ENCODE data around the gene SIAE.

SIAE gene

DNA sequence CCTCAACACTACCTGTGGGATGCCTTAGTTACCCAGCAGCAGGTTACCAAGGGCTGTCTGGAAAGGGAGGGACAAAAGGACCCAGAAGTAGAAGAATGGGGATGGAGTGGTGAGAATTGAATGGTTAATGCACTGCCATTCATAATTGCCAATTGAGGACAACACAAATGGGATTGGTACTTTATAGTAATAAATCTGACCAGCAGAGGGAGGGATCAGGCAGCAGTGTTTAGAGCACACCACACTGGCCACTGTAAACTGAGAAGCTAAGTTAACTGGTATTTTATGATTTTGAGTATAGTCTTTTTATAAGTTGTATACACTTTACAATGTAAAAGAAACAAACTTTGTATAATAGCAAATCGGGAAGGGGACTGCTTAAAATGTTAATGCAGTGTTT lies 40.2 kb downstream of the SIAE start:
- peak; percentile 88 for ATAC-seq
- TF ChIP-seq, protein P1, sequence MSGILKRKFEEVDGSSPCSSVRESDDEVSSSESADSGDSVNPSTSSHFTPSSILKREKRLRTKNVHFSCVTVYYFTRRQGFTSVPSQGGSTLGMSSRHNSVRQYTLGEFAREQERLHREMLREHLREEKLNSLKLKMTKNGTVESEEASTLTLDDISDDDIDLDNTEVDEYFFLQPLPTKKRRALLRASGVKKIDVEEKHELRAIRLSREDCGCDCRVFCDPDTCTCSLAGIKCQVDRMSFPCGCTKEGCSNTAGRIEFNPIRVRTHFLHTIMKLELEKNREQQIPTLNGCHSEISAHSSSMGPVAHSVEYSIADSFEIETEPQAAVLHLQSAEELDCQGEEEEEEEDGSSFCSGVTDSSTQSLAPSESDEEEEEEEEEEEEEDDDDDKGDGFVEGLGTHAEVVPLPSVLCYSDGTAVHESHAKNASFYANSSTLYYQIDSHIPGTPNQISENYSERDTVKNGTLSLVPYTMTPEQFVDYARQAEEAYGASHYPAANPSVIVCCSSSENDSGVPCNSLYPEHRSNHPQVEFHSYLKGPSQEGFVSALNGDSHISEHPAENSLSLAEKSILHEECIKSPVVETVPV (CRISPR knock-in tag; IDR thresholded peaks at IDR 0.05), result no peak
- no peak for TF ChIP-seq CSDC2 (CRISPR knock-in tag; IDR thresholded peaks at IDR 0.05)
- TF ChIP-seq TOX (CRISPR knock-in tag; IDR thresholded peaks at IDR 0.05; ENCODE audit: borderline replicate concordance), result no peak
- TF ChIP-seq TCF4 (CRISPR knock-in tag; IDR thresholded peaks at IDR 0.05; ENCODE audit: borderline replicate concordance), result no peak
- TF ChIP-seq, protein P2, sequence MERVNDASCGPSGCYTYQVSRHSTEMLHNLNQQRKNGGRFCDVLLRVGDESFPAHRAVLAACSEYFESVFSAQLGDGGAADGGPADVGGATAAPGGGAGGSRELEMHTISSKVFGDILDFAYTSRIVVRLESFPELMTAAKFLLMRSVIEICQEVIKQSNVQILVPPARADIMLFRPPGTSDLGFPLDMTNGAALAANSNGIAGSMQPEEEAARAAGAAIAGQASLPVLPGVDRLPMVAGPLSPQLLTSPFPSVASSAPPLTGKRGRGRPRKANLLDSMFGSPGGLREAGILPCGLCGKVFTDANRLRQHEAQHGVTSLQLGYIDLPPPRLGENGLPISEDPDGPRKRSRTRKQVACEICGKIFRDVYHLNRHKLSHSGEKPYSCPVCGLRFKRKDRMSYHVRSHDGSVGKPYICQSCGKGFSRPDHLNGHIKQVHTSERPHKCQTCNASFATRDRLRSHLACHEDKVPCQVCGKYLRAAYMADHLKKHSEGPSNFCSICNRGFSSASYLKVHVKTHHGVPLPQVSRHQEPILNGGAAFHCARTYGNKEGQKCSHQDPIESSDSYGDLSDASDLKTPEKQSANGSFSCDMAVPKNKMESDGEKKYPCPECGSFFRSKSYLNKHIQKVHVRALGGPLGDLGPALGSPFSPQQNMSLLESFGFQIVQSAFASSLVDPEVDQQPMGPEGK (CRISPR knock-in tag; IDR thresholded peaks at IDR 0.05; ENCODE audit: borderline replicate concordance), result no peak
- TF ChIP-seq ZC3H10 (CRISPR knock-in tag; IDR thresholded peaks at IDR 0.05), result no peak
- TF ChIP-seq BACH2 (CRISPR knock-in tag; IDR thresholded peaks at IDR 0.05; ENCODE audit: borderline replicate concordance), result no peak
- TF ChIP-seq, protein P3, sequence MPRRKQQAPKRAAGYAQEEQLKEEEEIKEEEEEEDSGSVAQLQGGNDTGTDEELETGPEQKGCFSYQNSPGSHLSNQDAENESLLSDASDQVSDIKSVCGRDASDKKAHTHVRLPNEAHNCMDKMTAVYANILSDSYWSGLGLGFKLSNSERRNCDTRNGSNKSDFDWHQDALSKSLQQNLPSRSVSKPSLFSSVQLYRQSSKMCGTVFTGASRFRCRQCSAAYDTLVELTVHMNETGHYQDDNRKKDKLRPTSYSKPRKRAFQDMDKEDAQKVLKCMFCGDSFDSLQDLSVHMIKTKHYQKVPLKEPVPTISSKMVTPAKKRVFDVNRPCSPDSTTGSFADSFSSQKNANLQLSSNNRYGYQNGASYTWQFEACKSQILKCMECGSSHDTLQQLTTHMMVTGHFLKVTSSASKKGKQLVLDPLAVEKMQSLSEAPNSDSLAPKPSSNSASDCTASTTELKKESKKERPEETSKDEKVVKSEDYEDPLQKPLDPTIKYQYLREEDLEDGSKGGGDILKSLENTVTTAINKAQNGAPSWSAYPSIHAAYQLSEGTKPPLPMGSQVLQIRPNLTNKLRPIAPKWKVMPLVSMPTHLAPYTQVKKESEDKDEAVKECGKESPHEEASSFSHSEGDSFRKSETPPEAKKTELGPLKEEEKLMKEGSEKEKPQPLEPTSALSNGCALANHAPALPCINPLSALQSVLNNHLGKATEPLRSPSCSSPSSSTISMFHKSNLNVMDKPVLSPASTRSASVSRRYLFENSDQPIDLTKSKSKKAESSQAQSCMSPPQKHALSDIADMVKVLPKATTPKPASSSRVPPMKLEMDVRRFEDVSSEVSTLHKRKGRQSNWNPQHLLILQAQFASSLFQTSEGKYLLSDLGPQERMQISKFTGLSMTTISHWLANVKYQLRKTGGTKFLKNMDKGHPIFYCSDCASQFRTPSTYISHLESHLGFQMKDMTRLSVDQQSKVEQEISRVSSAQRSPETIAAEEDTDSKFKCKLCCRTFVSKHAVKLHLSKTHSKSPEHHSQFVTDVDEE (CRISPR knock-in tag; IDR thresholded peaks at IDR 0.05), result no peak
- TF ChIP-seq PPARA (CRISPR knock-in tag; IDR thresholded peaks at IDR 0.05; ENCODE audit: borderline replicate concordance), result no peak
- TF ChIP-seq ESRRG (CRISPR knock-in tag; IDR thresholded peaks at IDR 0.05), result no peak
- TF ChIP-seq ISL1 (CRISPR knock-in tag; IDR thresholded peaks at IDR 0.05), result no peak
- TF ChIP-seq ZFP3 (CRISPR knock-in tag; IDR thresholded peaks at IDR 0.05), result no peak
- TF ChIP-seq ZNF565 (CRISPR knock-in tag; conservative IDR thresholded peaks at IDR 0.05; ENCODE audit: low read depth), result no peak
- TF ChIP-seq, protein P4, sequence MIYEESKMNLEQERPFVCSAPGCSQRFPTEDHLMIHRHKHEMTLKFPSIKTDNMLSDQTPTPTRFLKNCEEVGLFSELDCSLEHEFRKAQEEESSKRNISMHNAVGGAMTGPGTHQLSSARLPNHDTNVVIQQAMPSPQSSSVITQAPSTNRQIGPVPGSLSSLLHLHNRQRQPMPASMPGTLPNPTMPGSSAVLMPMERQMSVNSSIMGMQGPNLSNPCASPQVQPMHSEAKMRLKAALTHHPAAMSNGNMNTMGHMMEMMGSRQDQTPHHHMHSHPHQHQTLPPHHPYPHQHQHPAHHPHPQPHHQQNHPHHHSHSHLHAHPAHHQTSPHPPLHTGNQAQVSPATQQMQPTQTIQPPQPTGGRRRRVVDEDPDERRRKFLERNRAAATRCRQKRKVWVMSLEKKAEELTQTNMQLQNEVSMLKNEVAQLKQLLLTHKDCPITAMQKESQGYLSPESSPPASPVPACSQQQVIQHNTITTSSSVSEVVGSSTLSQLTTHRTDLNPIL (CRISPR knock-in tag; IDR thresholded peaks at IDR 0.05; ENCODE audit: low read depth), result no peak
- no peak for TF ChIP-seq ZNF70 (CRISPR knock-in tag; IDR thresholded peaks at IDR 0.05)
- TF ChIP-seq, protein P5, sequence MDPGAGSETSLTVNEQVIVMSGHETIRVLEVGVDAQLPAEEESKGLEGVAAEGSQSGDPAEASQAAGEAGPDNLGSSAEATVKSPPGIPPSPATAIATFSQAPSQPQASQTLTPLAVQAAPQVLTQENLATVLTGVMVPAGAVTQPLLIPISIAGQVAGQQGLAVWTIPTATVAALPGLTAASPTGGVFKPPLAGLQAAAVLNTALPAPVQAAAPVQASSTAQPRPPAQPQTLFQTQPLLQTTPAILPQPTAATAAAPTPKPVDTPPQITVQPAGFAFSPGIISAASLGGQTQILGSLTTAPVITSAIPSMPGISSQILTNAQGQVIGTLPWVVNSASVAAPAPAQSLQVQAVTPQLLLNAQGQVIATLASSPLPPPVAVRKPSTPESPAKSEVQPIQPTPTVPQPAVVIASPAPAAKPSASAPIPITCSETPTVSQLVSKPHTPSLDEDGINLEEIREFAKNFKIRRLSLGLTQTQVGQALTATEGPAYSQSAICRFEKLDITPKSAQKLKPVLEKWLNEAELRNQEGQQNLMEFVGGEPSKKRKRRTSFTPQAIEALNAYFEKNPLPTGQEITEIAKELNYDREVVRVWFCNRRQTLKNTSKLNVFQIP (CRISPR knock-in tag; IDR thresholded peaks at IDR 0.05; ENCODE audit: borderline replicate concordance, low read depth), result no peak
- no peak for TF ChIP-seq RARB (CRISPR knock-in tag; IDR thresholded peaks at IDR 0.05)
- no peak for TF ChIP-seq ZNF8 (CRISPR knock-in tag; IDR thresholded peaks at IDR 0.05)
- TF ChIP-seq SNAI2 (CRISPR knock-in tag; IDR thresholded peaks at IDR 0.05), result no peak

DNA sequence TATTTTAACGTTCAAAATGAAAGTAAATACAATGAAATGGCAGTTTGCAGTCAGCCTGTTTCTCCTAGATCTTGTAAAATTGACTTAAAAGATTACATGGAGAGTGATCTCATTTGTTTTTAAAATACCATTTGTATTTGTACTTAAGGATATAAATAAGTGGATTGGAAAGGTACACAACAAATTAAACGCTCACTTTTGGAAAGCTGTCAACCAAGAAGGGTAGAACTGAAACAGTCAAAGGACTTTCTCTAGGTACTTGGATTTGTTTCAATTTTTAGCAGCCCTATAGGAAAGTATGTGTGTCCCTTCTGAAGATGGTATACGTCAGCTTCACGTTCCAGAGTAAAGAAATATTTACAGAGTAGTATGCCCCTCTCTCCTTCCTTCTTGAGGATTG lies 43.6 kb downstream of the SIAE start:
- TF ChIP-seq TOX (CRISPR knock-in tag; IDR thresholded peaks at IDR 0.05; ENCODE audit: borderline replicate concordance), result no peak
- no peak for TF ChIP-seq ESRRG (CRISPR knock-in tag; IDR thresholded peaks at IDR 0.05)
- no peak for TF ChIP-seq RARB (CRISPR knock-in tag; IDR thresholded peaks at IDR 0.05)
- ATAC-seq, result no peak

DNA sequence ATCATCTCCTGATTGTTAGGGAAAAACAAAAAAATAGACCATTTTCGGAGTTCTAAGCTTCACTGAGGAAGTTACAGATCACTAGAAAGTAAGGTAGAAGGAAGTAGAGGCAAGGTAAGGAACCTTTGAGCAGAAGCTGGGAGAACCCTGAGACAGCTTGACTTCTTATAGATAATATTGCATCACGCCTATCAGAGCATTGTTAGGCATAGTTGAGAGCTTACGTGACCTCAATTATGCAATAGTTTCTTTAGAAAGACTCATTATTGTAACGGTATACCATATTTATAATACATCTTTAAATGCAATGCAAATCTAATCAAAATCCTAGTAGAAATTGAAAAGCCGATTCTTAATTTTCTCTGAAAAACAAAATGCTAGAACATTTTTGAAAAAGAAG lies 46.0 kb downstream of the SIAE start:
- no peak for ATAC-seq
- TF ChIP-seq, protein P3 (CRISPR knock-in tag; IDR thresholded peaks at IDR 0.05), result no peak
- TF ChIP-seq TOX (CRISPR knock-in tag; IDR thresholded peaks at IDR 0.05; ENCODE audit: borderline replicate concordance), result no peak
- TF ChIP-seq, protein P5 (CRISPR knock-in tag; IDR thresholded peaks at IDR 0.05; ENCODE audit: borderline replicate concordance, low read depth), result no peak
- no peak for TF ChIP-seq ZFP3 (CRISPR knock-in tag; IDR thresholded peaks at IDR 0.05)
- no peak for TF ChIP-seq ZNF565 (CRISPR knock-in tag; conservative IDR thresholded peaks at IDR 0.05; ENCODE audit: low read depth)
- no peak for TF ChIP-seq ZNF8 (CRISPR knock-in tag; IDR thresholded peaks at IDR 0.05)
- no peak for TF ChIP-seq ISL1 (CRISPR knock-in tag; IDR thresholded peaks at IDR 0.05)

All from SK-N-SH treated with all-trans-retinoic acid at 6 μM for 48 hours (cell line).